Measurements from ENCODE around the gene LRRC8B. TPM values are rescaled to one million over a fixed set of nuclear protein-coding genes. Genes with fewer than 3 reads are reported as not detected.
A peak's percentile ranks its signal among the peaks of the same experiment; 100 is the strongest.
"Not testable (repeated sequence)": the region's sequence is repeated elsewhere in the genome, so short reads cannot be mapped to it uniquely, and the experiment has no call there.

LRRC8B gene
- total RNA-seq, 1 donor from 2014 or later = 10.3 TPM

GRCh38 chr1:89584211-89584610, 59.6 kb downstream of the LRRC8B start:
- DNase-seq = no peak

- no peak for DNase-seq
Measured at GRCh38 chr1:89584781-89585180, 60.2 kb downstream of the LRRC8B start.

- no peak for DNase-seq
Measured at GRCh38 chr1:89587729-89588161, 63.1 kb downstream of the LRRC8B start.

GRCh38 chr1:89588480-89588879, 63.9 kb downstream of the LRRC8B start:
- DNase-seq = no peak

GRCh38 chr1:89589515-89589914, 64.9 kb downstream of the LRRC8B start:
- no peak for DNase-seq

GRCh38 chr1:89590341-89591080, 65.9 kb downstream of the LRRC8B start:
- DNase-seq = no peak

GRCh38 chr1:89592861-89593302, 68.3 kb downstream of the LRRC8B start:
- not testable (repeated sequence) for DNase-seq

GRCh38 chr1:89594096-89594740, 69.6 kb downstream of the LRRC8B start:
- peak; percentile 54 for DNase-seq

- no peak for DNase-seq
Measured at GRCh38 chr1:89596698-89597097, 72.1 kb downstream of the LRRC8B start.

GRCh38 chr1:89598450-89599331, 74.1 kb downstream of the LRRC8B start:
- DNase-seq = peak; percentile 28

- DNase-seq = no peak
Measured at GRCh38 chr1:89599332-89599630, 74.7 kb downstream of the LRRC8B start.

GRCh38 chr1:89600451-89601224, 76.0 kb downstream of the LRRC8B start:
- DNase-seq = no peak

- no peak for DNase-seq
Measured at GRCh38 chr1:89602871-89603404, 78.3 kb downstream of the LRRC8B start.

- DNase-seq = no peak
Measured at GRCh38 chr1:89603651-89604413, 79.2 kb downstream of the LRRC8B start.

GRCh38 chr1:89604414-89604735, 79.7 kb downstream of the LRRC8B start:
- no peak for DNase-seq

- DNase-seq = no peak
Measured at GRCh38 chr1:89605692-89606091, 81.1 kb downstream of the LRRC8B start.

GRCh38 chr1:89606227-89606980, 81.8 kb downstream of the LRRC8B start:
- no peak for DNase-seq

GRCh38 chr1:89607156-89607555, 82.5 kb downstream of the LRRC8B start:
- no peak for DNase-seq

- no peak for DNase-seq
Measured at GRCh38 chr1:89607586-89608318, 83.1 kb downstream of the LRRC8B start.

Data from skin of body (tissue), 2 donors.